GM15510 (cell line): ENCODE data around the gene CREG2.

Source experiments
- POLR2A ChIP-seq: IDR thresholded peaks from 3 replicates; pipeline ENCODE4 v1.6.1; 2011; ENCODE audit warnings: borderline replicate concordance; ENCODE audit not compliant: insufficient read length; ENCODE audit errors: extremely low read depth

CREG2 gene

DNA sequence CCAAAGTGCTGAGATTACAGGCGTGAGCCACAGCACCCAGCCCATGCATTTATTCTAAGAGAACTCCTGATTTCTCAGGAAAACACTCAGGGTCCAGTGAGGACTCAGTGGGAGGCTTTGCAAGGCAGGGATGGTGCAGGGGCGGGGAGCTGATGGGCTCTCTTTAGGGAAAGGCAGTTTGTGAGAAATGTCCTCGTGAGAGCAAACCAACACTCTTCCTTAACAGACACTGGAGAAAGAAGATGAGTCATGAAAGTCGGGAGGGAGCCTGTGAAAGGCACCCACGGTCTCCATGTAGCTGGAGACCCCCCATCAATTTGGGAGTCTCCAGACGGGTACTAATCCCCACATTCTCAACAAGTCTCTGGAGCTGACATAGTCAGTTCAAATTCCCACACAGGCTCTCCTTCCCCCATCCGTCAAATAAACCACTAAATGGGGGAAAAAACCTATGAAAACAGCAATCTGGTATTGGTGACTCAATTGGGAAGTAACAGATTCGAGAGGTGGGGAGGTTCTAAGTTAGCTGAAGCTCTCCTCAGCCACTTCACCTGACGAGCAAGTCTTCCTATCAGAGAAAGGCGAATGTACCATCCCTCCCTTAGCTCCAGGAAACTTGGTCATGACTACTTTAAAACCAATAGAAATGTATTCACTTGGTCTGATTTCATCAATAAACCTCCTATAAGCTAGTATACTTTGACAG, 11.0 kb upstream of the CREG2 start:
- TF ChIP-seq POLR2A, result no peak

GRCh38 chr2:101396316-101396717, 9.0 kb upstream of the CREG2 start:
- no peak for TF ChIP-seq POLR2A

DNA sequence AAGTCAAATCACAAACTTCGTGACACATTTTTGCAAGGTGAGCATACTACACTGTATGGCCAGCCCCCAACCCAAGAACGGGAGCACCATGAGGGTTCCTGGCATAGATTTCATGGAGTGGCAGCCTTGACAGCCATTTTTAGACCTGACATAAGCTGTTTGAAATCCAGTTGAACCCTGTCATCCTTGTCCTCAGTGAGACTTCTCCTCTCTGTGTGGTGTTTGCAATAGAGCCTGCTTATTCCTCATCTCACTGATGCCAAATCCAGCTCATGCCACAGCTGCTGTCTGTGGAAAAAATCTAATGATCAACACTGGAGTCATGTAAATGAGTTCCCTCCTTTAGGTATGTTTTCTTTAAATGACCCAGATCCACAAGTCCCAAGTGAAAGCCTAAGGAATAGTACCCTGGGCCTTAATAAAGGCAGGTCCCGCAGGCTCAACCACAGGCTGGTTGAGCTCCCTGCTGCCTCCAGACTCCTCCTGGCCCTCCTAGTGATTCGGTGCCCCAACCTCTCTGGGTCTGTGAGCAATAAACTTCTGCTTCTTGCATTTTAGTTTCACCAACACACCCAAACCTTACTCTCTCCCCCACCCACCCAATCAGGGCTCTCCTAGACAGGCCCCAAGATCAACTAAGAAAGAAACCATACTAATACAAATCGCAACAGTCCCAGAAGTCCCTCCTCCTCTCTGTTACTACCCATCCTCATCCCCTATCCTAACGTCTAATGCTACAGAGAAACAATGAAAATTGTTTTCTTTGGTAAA, 8.4 kb upstream of the CREG2 start:
- no peak for TF ChIP-seq POLR2A

GRCh38 chr2:101388232-101388631, 929 bp upstream of the CREG2 start:
- no peak for TF ChIP-seq POLR2A

GRCh38 chr2:101386599-101387150, 628 bp downstream of the CREG2 start:
- no peak for TF ChIP-seq POLR2A

DNA sequence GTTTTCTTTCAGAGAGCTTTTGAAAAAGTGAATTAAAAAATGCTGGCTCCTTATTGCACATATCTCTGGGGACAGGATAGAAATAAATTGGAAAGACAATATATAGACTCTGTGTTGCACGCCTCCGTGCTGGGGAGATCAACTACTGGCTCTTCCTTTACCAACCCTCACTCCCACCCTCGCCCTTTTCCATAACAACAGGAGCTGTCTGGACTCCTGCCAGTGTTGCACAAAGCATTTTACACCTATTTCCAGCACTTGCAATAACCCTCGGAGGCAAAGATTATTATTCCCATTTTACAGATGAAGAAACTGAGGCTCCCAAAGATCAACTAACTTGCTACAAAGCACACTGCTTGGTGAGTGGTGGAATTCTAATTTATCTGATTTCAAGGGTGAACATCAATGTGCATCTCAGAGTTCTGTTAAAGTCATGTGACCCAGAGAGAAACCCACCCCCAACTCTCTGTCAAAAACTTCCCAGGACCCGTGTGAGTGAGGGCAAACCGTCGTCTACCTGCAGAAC, 4.2 kb downstream of the CREG2 start:
- no peak for TF ChIP-seq POLR2A

GRCh38 chr2:101382442-101382841, 4.9 kb downstream of the CREG2 start:
- TF ChIP-seq POLR2A, result no peak

DNA sequence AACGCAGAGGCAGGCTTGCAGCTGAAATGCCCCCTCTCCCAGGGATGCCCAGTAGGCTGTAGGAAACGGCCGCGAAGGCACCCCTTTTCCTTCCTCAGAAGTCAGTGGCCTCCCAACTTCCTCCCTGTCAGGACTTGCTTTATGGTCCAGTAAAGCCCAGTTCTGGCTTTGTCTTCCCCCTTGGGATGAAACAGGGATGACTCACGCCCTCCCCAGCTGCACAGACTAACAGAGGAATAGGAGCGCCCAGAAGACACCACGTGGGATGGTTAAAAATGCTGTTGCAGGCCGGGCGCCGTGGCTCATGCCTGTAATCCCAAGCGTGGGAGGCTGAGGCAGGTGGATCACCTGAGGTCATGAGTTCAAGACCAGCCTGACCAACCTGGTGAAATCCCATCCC, 6.9 kb downstream of the CREG2 start:
- TF ChIP-seq POLR2A, result no peak

- no peak for TF ChIP-seq POLR2A
Measured at GRCh38 chr2:101379091-101379490, 8.2 kb downstream of the CREG2 start.

DNA sequence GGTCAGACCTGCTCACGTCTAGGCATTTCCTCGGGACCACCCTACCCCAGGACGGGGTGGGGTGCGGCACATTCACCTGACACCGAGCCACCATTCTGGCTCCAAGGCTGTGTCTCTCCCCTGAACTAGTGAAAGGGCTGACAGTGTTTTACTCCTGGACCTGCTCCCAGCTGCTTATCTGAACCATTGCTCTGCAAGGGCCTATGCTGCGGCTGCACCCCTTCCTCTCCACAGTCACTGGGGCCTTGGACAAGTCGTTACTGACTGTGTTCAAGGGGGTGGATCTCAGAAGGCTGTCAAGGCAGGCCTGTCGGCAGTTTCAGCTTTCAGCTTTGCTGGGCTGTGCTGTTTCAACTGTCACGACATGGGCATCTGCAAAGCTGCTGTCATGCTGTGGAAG, 11.7 kb downstream of the CREG2 start:
- TF ChIP-seq POLR2A, result no peak

DNA sequence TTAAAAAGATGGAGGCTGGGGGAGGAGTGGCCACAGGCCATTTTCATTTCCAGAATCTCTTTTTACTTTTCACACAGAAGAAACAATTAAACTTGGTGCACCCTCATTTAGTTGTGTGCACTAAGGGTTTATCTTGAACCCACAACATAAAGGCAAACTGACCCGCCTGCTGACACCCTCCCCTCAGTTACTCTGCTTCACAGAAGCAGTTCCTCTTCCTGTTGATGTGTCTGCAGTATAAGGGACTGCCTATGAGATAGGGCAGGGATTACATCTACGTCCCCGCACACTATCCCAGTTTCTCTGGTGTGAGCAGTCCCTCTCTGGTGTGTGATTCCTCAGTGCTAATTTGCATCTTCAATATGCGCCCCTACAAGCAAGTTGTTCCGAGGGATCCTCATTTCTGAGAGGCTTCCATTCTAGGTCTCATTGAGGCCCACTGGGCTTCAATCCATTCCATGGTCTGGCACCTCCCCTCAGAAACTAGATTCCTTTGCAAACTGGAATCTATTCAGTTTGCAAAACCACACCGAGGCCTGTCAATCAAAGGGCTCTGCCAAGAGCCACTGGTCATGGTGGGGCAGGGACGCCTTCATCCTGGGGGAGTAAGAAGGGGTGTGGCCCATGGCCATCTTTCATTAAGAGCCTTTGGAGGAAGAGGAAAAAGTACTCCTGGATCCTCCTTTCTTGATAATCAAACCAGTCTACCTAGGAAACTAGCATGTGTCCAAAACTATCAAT, 12.3 kb downstream of the CREG2 start:
- no peak for TF ChIP-seq POLR2A

DNA sequence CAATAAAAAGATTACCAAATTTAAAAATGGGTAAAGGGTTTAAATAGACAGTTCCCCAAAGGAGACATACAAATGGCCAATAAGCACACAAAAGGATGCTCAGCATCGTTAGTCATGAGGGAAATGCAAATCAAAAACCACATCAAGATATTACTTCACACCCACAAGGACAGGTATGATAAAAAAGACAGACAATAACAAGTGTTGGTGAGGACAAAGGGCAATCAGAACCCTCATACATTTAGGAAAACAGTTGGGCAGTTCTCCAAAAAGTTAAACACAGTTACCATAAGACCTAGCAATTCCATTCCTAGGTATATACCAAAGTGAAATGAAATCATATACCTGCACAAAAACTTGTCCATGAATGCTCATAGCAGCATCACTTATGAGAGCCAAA, 14.5 kb downstream of the CREG2 start:
- no peak for TF ChIP-seq POLR2A

- TF ChIP-seq POLR2A, result no peak
Measured at GRCh38 chr2:101371636-101372035, 15.7 kb downstream of the CREG2 start.

GRCh38 chr2:101369100-101369499, 18.2 kb downstream of the CREG2 start:
- no peak for TF ChIP-seq POLR2A

DNA sequence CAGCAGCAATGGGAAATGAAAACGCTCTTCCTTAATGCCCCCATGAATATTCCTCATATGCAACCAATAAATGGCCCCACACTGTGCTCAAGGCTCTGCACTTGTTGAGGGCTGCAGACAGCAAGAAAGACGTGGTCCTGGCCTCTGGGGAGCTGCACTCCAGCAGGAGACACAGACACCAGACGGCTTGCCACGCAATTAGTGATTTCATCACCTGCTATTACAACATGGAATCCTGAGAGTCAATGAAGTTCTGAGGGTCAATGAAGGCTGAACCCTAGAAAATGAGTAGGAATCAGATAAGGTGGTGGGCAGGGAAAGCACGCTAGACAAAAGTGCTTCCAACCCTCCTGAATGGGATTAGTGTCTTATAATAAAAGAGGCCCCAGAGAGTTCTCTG, 18.9 kb downstream of the CREG2 start:
- no peak for TF ChIP-seq POLR2A
